ENCODE data around the gene ENTPD6.
A peak's percentile ranks its signal among the peaks of the same experiment; 100 is the strongest.
"Not testable (repeated sequence)": the region's sequence is repeated elsewhere in the genome, so short reads cannot be mapped to it uniquely, and the experiment has no call there.

The ENTPD6 gene

GRCh38 chr20:25195014-25195961 is at the start of gene ENTPD6:
Gene ENTPD6, plus strand, starts transcription at chr20:25195712. Its CDS starts 10,825 bp downstream, at chr20:25206537.
- DNase-seq: peak; percentile 84

- no peak for DNase-seq
Observed at GRCh38 chr20:25146976-25147375, 48.5 kb upstream of the ENTPD6 start.

GRCh38 chr20:25147716-25148115 is 47.8 kb upstream of the ENTPD6 start:
- no peak for DNase-seq

- peak; percentile 26 for DNase-seq
Observed at GRCh38 chr20:25148181-25148981, 47.1 kb upstream of the ENTPD6 start.

GRCh38 chr20:25148982-25149846 is 46.3 kb upstream of the ENTPD6 start:
- DNase-seq: no peak

GRCh38 chr20:25150016-25150415 is 45.5 kb upstream of the ENTPD6 start:
- no peak for DNase-seq

GRCh38 chr20:25158043-25158442 is 37.5 kb upstream of the ENTPD6 start:
- DNase-seq: no peak

GRCh38 chr20:25160467-25160866 is 35.0 kb upstream of the ENTPD6 start:
- no peak for DNase-seq

- no peak for DNase-seq
Observed at GRCh38 chr20:25160897-25161296, 34.6 kb upstream of the ENTPD6 start.

GRCh38 chr20:25165128-25165527 is 30.4 kb upstream of the ENTPD6 start:
- no peak for DNase-seq

GRCh38 chr20:25166105-25166782 is 29.3 kb upstream of the ENTPD6 start:
- DNase-seq: not testable (repeated sequence)

GRCh38 chr20:25173321-25173720 is 22.2 kb upstream of the ENTPD6 start:
- DNase-seq: no peak

- no peak for DNase-seq
Observed at GRCh38 chr20:25173886-25174308, 21.6 kb upstream of the ENTPD6 start.

GRCh38 chr20:25176184-25176583 is 19.3 kb upstream of the ENTPD6 start:
- DNase-seq: no peak

GRCh38 chr20:25177890-25178321 is 17.6 kb upstream of the ENTPD6 start:
- no peak for DNase-seq

- DNase-seq: peak; percentile 26
Observed at GRCh38 chr20:25178563-25179438, 16.7 kb upstream of the ENTPD6 start.

GRCh38 chr20:25179439-25180089 is 15.9 kb upstream of the ENTPD6 start:
- DNase-seq: no peak

GRCh38 chr20:25184391-25184790 is 11.1 kb upstream of the ENTPD6 start:
- DNase-seq: not testable (repeated sequence)

GRCh38 chr20:25187220-25187619 is 8.3 kb upstream of the ENTPD6 start:
- DNase-seq: no peak

GRCh38 chr20:25187635-25188034 is 7.9 kb upstream of the ENTPD6 start:
- DNase-seq: no peak
